ENCODE data around the gene LYPLAL1. TPM values are rescaled to one million over a fixed set of nuclear protein-coding genes. Genes with fewer than 3 reads are reported as not detected.
A peak's percentile ranks its signal among the peaks of the same experiment; 100 is the strongest.

Gene LYPLAL1
- total RNA-seq, 1 donor from 2014 or later = 17.4 TPM

DNA sequence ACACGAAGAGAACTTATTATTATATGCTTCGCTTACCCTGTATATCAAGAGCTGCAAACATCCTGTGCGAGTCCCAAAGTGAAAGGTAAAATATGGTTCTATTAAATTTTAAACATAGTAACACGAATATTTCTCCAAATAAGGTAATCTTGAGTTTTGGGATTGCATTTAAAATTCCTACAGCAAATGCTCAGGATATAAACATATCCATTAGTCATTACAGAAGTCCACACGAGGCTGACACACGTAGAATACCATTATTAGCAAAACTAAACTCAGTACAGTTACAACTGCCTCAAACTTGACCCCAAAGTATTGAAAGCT lies 282 bp upstream of the LYPLAL1 start:
- Mint-ChIP-seq H3K36me3 (ENCODE audit: unreplicated experiment) (no peaks in the 10 kb centered on the region), H3K27ac (ENCODE audit: unreplicated experiment) (no peak overlapping the region), H3K27me3 (ENCODE audit: unreplicated experiment) (no peaks in the 10 kb centered on the region), H3K4me1 (ENCODE audit: low read depth, unreplicated experiment) (peaks cover 5% of the 10 kb centered on the region), H3K9me3 (ENCODE audit: unreplicated experiment) (peaks cover 5% of the 10 kb centered on the region), H3K4me3 (ENCODE audit: unreplicated experiment) (peak overlapping the region; percentile 97)
- no peak for DNase-seq
- TF ChIP-seq, protein P1, sequence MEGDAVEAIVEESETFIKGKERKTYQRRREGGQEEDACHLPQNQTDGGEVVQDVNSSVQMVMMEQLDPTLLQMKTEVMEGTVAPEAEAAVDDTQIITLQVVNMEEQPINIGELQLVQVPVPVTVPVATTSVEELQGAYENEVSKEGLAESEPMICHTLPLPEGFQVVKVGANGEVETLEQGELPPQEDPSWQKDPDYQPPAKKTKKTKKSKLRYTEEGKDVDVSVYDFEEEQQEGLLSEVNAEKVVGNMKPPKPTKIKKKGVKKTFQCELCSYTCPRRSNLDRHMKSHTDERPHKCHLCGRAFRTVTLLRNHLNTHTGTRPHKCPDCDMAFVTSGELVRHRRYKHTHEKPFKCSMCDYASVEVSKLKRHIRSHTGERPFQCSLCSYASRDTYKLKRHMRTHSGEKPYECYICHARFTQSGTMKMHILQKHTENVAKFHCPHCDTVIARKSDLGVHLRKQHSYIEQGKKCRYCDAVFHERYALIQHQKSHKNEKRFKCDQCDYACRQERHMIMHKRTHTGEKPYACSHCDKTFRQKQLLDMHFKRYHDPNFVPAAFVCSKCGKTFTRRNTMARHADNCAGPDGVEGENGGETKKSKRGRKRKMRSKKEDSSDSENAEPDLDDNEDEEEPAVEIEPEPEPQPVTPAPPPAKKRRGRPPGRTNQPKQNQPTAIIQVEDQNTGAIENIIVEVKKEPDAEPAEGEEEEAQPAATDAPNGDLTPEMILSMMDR (IDR thresholded peaks at IDR 0.05; ENCODE audit: partially characterized antibody, unreplicated experiment) = no peak

DNA sequence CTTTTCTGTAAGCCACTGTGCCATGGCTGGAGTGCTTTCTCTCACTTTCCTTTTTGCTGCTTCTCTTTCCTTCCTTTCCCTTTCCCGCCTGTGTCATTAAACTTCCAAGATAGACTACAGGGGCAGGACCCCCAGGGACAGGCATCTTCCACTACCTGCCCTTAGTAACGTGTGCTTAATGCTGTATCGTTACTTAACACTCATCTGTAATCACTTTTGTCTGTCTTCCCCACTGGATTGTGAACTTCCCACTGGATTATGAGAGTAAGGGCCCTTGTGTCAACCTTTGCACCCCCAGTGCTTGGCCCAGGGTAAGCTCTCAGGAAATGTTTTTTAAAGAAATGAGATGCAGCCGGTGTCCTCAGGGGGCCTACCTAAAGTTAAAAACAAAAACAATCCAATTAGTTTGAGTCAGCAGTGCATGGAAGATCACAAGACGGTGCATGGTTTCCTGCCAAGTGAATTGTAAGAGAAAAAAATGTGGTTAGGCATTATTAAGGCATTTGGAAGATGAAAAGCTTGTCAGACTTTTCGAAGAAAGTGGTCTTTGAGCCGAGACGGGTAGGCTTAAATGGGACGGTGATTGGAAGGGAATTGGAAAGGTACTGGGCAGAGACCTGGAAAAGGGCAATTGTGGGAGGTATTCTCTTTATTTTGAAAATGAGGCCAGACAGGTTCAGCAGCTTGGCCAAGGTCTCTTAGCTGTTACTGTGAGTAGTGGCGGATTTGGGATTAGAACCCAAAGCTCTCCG lies 958 bp downstream of the LYPLAL1 start:
- Mint-ChIP-seq H3K27ac (ENCODE audit: unreplicated experiment) (peak overlapping the region; percentile 97), H3K4me1 (ENCODE audit: low read depth, unreplicated experiment) (peaks cover 5% of the 10 kb centered on the region), H3K36me3 (ENCODE audit: unreplicated experiment) (no peaks in the 10 kb centered on the region), H3K27me3 (ENCODE audit: unreplicated experiment) (no peaks in the 10 kb centered on the region), H3K9me3 (ENCODE audit: unreplicated experiment) (peaks cover 5% of the 10 kb centered on the region), H3K4me3 (ENCODE audit: unreplicated experiment) (peak overlapping the region; percentile 97)
- no peak for DNase-seq
- TF ChIP-seq, protein P1 (IDR thresholded peaks at IDR 0.05; ENCODE audit: partially characterized antibody, unreplicated experiment) = no peak

DNA sequence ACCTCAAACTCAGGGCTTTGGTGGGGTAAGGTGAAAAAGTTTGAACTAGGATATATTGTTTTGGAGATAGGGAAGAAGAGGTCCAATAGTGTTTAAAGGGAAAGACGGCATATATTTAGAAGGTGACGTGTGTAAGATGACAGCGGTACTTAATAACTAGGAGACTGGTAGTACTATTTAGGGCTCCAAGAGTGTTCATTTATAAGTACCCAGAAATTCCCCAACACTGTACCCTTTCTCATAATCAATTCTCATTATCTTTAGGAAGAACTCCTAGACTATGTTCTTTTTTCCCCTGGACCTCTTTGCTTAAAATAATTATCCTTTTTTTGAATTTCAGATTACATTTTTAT lies 1.5 kb downstream of the LYPLAL1 start:
- Mint-ChIP-seq H3K4me3 (ENCODE audit: unreplicated experiment) (peak overlapping the region; percentile 97), H3K4me1 (ENCODE audit: low read depth, unreplicated experiment) (peaks cover 5% of the 10 kb centered on the region), H3K27me3 (ENCODE audit: unreplicated experiment) (no peaks in the 10 kb centered on the region), H3K27ac (ENCODE audit: unreplicated experiment) (no peak overlapping the region), H3K36me3 (ENCODE audit: unreplicated experiment) (no peaks in the 10 kb centered on the region), H3K9me3 (ENCODE audit: unreplicated experiment) (peaks cover 5% of the 10 kb centered on the region)
- TF ChIP-seq, protein P1 (IDR thresholded peaks at IDR 0.05; ENCODE audit: partially characterized antibody, unreplicated experiment) = no peak
- DNase-seq = no peak

DNA sequence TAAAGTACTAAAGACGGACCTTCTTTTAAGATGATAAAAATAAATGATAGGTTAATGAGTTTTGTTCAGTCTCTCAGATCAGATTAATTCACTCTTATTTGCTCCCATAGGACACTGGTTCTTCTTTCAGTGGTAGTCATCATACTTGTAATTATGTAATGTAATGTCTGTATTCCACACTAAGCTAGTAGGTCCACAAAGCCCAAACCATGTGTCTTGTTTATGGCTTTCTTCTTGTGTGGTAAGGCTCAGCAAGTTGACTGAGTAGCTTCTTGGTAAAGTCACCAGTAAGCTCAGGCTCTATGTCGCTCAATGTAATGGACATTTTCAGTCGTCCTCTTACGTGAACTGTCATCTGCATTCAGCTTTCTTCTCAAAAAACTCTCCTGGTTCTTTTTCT lies 2.5 kb downstream of the LYPLAL1 start:
- peaks cover 5% of the 10 kb centered on the region for H3K4me1 Mint-ChIP-seq (ENCODE audit: low read depth, unreplicated experiment)
- H3K27me3 Mint-ChIP-seq (ENCODE audit: unreplicated experiment) = no peaks in the 10 kb centered on the region
- H3K9me3 Mint-ChIP-seq (ENCODE audit: unreplicated experiment) = peaks cover 5% of the 10 kb centered on the region
- TF ChIP-seq, protein P1 (IDR thresholded peaks at IDR 0.05; ENCODE audit: partially characterized antibody, unreplicated experiment) = no peak
- H3K27ac Mint-ChIP-seq (ENCODE audit: unreplicated experiment) = no peak overlapping the region
- H3K36me3 Mint-ChIP-seq (ENCODE audit: unreplicated experiment) = no peaks in the 10 kb centered on the region
- no peak for DNase-seq
- H3K4me3 Mint-ChIP-seq (ENCODE audit: unreplicated experiment) = no peak overlapping the region

DNA sequence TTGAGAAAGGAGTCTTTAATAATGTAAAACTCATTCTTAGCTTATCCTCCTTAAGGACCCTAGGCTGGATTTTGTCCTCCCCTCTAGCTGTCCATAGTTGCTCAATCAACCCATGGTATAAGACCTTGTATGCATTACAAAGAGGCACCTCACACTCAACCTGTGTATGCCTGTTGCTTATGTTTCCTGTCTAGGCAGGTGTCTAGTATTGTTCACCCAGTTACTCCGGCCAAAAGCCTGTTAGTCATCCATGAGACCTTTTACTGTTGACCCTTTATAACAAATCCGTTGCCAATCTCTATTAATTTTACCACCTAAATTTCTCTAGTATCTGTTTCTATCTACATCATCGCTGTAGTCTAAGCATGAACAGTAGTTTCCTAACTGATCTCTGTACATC lies 3.7 kb downstream of the LYPLAL1 start:
- DNase-seq = no peak
- H3K27me3 Mint-ChIP-seq (ENCODE audit: unreplicated experiment) = no peaks in the 10 kb centered on the region
- H3K36me3 Mint-ChIP-seq (ENCODE audit: unreplicated experiment) = no peaks in the 10 kb centered on the region
- H3K9me3 Mint-ChIP-seq (ENCODE audit: unreplicated experiment) = peaks cover 5% of the 10 kb centered on the region
- TF ChIP-seq, protein P1 (IDR thresholded peaks at IDR 0.05; ENCODE audit: partially characterized antibody, unreplicated experiment) = no peak
- H3K27ac Mint-ChIP-seq (ENCODE audit: unreplicated experiment) = no peak overlapping the region
- peaks cover 5% of the 10 kb centered on the region for H3K4me1 Mint-ChIP-seq (ENCODE audit: low read depth, unreplicated experiment)
- H3K4me3 Mint-ChIP-seq (ENCODE audit: unreplicated experiment) = no peak overlapping the region

All from glutamatergic neuron (in vitro differentiated cells).